GM18520 (cell line): Measurements from ENCODE around the gene PA2G4.
"Not testable (repeated sequence)": the region's sequence is repeated elsewhere in the genome, so short reads cannot be mapped to it uniquely, and the experiment has no call there.

ENCODE experiments used
- ATAC-seq: cut with Tn5 transposase; IDR thresholded peaks from one replicate; pipeline ENCODE4 v1.9.1; 2021; ENCODE audit not compliant: unreplicated experiment

Gene PA2G4

GRCh38 chr12:56099787-56100186 is 4.6 kb upstream of the PA2G4 start:
- ATAC-seq = no peak

DNA sequence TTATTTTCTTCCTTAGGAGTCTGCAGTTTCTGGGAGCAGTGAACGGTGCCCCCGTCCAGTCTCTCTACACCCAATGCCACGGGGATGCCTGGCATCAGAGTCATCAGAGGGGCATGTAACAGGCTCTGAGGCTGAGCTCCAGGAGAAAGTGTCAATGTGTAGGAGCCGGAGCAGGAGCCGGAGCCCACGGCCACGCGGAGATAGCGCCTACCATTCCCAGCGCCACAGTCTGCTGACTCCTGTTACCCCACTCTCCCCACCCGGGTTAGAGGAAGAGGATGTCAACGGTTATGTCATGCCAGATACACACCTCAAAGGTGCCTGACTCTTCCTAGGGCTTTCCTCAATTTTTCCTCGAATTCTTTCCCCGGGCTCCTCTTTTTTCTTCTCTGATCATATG is 3.3 kb upstream of the PA2G4 start:
- ATAC-seq = no peak

DNA sequence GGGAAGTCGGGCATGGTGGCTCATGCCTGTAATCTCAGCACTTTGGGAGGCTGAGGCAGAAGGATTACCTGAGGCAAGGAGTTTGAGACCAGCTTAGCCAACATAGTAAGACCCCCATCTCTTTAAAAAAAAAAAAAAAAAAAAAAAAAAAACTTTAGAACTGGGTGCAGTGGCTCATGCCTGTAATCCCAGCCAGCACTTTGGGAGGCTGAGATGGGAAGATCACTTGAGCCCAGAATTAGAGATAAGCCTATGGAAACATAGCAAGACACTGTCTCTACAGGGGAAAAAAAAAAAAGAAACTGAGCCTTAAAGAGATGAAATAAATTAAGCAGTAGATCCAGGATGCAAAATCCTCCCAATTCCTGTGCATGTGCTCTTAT is 1.7 kb upstream of the PA2G4 start:
- no peak for ATAC-seq

- ATAC-seq = no peak
These were observed 1.2 kb upstream of the PA2G4 start for GRCh38 chr12:56103066-56103711.

DNA sequence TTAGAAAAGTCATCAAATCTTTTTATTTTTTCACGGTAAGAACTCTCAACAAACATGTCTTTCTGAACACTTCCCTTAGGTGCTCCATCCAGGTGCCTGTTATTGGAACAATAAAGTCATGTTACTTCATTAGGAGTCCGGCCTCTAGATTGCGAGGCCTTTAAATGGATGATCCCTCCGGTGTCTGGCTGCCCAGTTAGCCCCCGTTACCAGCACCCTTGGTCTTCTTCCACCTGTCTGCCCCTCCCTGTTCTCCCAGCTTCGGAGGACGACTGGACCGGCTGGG is 593 bp upstream of the PA2G4 start:
- no peak for ATAC-seq

- ATAC-seq = peak; percentile 7
These were observed 653 bp downstream of the PA2G4 start for GRCh38 chr12:56104815-56105608.

DNA sequence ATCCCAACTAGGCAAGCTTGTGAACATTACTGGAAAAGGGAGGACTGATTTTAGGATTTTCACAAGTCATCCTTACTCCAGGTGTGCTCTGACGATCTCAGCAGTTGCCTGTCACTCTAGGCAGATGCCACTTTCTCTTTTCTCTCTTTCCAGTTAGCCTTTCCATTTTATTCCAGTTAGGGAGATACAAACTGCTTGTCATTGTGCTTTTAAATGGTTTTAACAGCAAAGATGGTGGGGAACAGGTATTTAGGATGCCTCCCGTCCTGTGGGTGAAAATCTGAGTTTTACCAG is 1.2 kb downstream of the PA2G4 start:
- ATAC-seq = no peak

GRCh38 chr12:56107242-56107641 is 2.9 kb downstream of the PA2G4 start:
- no peak for ATAC-seq

DNA sequence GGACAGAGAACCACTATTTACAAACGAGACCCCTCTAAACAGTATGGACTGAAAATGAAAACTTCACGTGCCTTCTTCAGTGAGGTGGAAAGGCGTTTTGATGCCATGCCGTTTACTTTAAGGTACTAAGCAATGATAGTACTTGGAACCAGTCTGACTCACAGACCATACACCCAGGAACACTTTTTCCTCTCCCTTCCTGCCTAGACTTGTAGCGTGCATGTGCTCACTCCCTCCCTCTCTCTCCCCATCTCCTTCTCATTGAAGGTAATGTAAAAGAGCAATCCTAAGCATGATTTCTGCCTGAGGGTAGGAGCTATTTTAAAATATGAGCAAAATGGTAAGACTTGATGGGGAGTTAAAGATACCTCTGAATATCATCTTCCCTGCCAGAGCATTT is 6.2 kb downstream of the PA2G4 start:
- no peak for ATAC-seq

- no peak for ATAC-seq
These were observed 9.7 kb downstream of the PA2G4 start for GRCh38 chr12:56114084-56114483.

DNA sequence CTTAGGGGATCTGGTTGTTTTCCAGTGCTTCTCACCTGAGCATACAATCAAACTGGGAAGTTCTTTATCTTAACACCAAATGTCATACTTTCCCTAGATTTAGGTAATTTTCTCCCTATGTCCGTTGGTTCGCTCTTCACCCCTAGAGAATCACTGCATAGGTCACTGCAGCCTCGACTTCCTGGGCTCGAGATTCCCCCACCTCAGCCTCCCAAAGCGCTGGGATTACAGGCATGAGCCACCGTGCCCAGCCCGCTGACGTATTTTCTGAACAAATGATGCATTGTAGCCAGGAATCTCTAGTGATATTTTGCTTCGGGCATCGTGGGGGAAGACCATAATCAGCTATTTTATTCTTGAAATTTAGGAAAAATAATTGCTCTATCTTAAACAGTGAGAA is 11.0 kb downstream of the PA2G4 start:
- no peak for ATAC-seq

GRCh38 chr12:56116267-56117081 is 12.1 kb downstream of the PA2G4 start, which contains the start of gene RPL41:
TSS of gene RPL41 (plus strand) at chr12:56116633.
- peak; percentile 27 for ATAC-seq

DNA sequence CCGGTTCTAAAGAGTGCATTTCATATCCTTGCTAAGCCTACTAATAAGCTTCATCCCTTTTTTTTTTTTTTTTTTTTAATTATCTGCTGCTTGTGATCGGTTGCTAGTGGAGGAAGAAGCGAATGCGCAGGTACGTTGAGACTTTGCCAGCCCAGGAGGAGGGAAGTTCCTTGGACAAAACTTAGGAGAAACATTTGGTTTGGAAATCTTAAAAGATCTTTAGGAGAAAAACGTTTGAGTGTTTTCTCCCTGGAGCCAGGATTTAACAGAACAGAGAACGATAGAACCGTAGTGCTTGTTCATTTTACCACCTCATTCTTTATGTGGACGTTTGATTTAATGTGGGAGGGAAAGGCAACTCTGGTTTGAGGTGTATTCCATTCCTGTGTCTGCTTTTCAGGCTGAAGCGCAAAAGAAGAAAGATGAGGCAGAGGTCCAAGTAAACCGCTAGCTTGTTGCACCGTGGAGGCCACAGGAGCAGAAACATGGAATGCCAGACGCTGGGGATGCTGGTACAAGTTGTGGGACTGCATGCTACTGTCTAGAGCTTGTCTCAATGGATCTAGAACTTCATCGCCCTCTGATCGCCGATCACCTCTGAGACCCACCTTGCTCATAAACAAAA is 12.8 kb downstream of the PA2G4 start:
- ATAC-seq = not testable (repeated sequence)

- peak; percentile 77 for ATAC-seq
These were observed 13.7 kb downstream of the PA2G4 start, which contains the start of gene ZC3H10 for GRCh38 chr12:56117778-56118687. TSS of gene ZC3H10 (plus strand) at chr12:56118266. CDS start at chr12:56120563, 2,297 bp downstream.

DNA sequence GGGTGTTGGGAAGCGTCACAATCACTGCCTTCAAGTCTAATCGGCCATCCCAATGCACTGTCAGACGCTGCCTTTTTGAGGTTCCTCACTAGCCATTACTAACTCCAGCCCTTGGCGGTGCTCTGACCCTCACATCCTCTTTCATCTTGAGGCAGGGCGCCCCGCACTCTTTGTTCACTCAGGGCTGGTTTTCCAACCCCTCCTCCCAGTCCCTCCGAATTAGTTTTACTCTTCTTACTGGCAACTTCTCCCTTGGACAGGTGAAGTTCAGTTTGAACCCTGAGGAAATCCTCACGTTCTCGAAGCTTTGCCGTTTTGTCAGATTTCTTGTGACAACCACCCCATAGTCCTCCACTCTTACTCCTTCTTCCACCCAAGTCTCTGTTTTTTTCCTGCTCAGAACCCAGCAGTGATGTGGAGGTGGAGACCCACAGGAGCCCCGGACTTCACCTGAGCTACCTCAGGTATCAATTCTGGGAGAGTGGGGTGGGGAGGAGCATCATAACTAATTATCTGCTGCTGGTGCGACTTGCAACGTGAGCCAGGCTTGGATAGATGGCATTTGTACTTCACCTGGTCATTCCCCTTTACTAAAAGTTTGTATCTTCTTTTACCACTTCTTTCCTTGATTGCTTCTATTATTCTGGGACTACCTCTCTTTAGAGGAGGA is 14.5 kb downstream of the PA2G4 start:
- no peak for ATAC-seq

DNA sequence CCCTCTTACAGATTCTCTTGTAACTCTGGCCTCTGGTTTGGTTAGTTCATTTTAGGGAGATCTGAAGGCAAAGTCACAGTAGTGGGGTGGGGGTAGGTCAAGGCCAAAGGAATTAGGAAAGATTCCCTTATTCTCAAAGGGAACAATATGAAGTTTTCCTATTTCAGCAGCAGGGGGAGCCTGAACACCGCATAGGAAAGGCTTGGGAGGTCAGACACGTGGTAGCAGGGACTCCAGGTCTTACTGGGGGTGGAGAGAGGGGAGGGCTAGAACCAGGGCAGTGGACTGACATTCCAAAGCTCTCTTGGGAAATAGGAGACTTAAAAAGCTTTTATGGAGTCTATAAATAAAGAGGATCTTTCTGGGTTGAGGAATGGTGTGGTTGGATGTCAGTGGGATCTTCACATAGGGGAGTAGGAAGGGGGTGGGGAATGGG is 15.0 kb downstream of the PA2G4 start:
- no peak for ATAC-seq

GRCh38 chr12:56120158-56120846 is 15.9 kb downstream of the PA2G4 start:
- no peak for ATAC-seq

GRCh38 chr12:56121204-56121870 is 17.0 kb downstream of the PA2G4 start:
- no peak for ATAC-seq

- ATAC-seq = no peak
These were observed 18.3 kb downstream of the PA2G4 start for GRCh38 chr12:56122637-56123036.
